Loucy (cell line): ENCODE data around the gene MGMT.

Source experiments
- H2AFZ ChIP-seq: fragments of 200-600 bp; sonication (generic); 2 replicates; pipeline ENCODE4 v1.6.0; 2016; ENCODE audit warnings: antibody characterized with exemption, mild to moderate bottlenecking, low read length, moderate library complexity
- H3F3A ChIP-seq: fragments of 200-600 bp; 2 replicates; pipeline ENCODE4 v1.6.0; 2016; ENCODE audit warnings: antibody characterized with exemption, low read depth, mild to moderate bottlenecking
- H3K27me3 ChIP-seq: fragments of 200-600 bp; sonication (generic); 2 replicates; pipeline ENCODE4 v1.6.1; 2014; ENCODE audit warnings: low read length, mild to moderate bottlenecking; ENCODE audit not compliant: insufficient read depth, poor library complexity, severe bottlenecking
- H3K36me3 ChIP-seq: fragments of 200-600 bp; sonication (generic); 2 replicates; pipeline ENCODE4 v1.6.1; 2016; ENCODE audit warnings: low read length; ENCODE audit not compliant: insufficient read depth
- H3K4me1 ChIP-seq: fragments of 200-600 bp; sonication (generic); 2 replicates; pipeline ENCODE4 v1.5.1; 2014; ENCODE audit warnings: low read length, mild to moderate bottlenecking; ENCODE audit not compliant: insufficient read depth, poor library complexity, severe bottlenecking
- H3K4me2 ChIP-seq: fragments of 200-600 bp; sonication (generic); 2 replicates; pipeline ENCODE4 v1.6.0; 2014; ENCODE audit warnings: antibody characterized with exemption, low read length, low read depth, mild to moderate bottlenecking; ENCODE audit not compliant: poor library complexity, severe bottlenecking
- H3K4me3 ChIP-seq: fragments of 200-600 bp; sonication (generic); 2 replicates; pipeline ENCODE4 v1.5.1; 2014; ENCODE audit warnings: low read length, mild to moderate bottlenecking, mixed read lengths; ENCODE audit not compliant: poor library complexity, severe bottlenecking
- H3K79me2 ChIP-seq: fragments of 200-600 bp; sonication (generic); 2 replicates; pipeline ENCODE4 v1.6.1; 2014; ENCODE audit warnings: low read length; ENCODE audit not compliant: insufficient read depth
- H3K9ac ChIP-seq: fragments of 200-600 bp; sonication (generic); 2 replicates; pipeline ENCODE4 v1.6.0; 2014; ENCODE audit warnings: mild to moderate bottlenecking, low read depth, low read length, moderate library complexity; ENCODE audit not compliant: poor library complexity, severe bottlenecking
- H3K9me2 ChIP-seq: fragments of 200-600 bp; sonication (generic); replicated peaks from 2 replicates; pipeline ENCODE4 v1.6.1; 2016; ENCODE audit warnings: low read depth, low read length, mixed read lengths
- H3K9me3 ChIP-seq: fragments of 200-600 bp; sonication (generic); 2 replicates; pipeline ENCODE4 v1.6.1; 2014; ENCODE audit warnings: mild to moderate bottlenecking, antibody characterized with exemption, low read length, low read depth; ENCODE audit not compliant: insufficient read depth
- H4K20me1 ChIP-seq: fragments of 200-600 bp; sonication (generic); 2 replicates; pipeline ENCODE4 v1.6.0; 2014; ENCODE audit warnings: antibody characterized with exemption, low read length, mild to moderate bottlenecking; ENCODE audit not compliant: insufficient read depth, poor library complexity, severe bottlenecking
- EZH2phosphoT487 ChIP-seq: fragments of 200-600 bp; IDR thresholded peaks from 2 replicates; pipeline ENCODE4 v1.6.1; 2018; ENCODE audit warnings: antibody characterized with exemption, mild to moderate bottlenecking, moderate library complexity, borderline replicate concordance
- TF ChIP-seq, protein P1 (sequence below): fragments of 200-600 bp; sonication (generic); conservative IDR thresholded peaks from 2 replicates; pipeline ENCODE4 v1.5.1; 2014; ENCODE audit warnings: mild to moderate bottlenecking, antibody characterized with exemption, low read length

The MGMT gene

DNA sequence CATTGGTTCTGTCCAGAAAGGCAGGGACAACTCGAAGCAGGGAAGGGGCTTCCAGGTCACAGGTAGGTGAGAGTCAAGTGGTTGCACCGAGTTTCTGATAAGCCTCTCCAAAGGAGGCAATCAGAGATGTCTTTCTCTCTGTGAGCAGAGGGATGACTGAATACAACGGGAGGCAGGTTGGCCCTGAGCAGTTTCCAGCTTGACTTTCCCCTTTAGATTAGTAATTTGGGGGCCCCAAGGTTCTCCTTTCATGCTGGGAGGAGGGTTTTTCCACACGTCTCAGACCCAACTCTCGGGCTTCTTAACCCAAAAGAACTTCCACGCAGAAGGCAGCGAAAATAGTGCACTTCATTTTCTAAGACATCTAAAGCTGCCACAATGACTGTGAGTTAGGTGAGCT is 189.6 kb downstream of the MGMT start:
- Histone ChIP-seq H3F3A (no peaks in the 10 kb centered on the region), H3K9me3 (no peaks in the 10 kb centered on the region), H3K9ac (no peak overlapping the region), H4K20me1 (no peaks in the 10 kb centered on the region), H2AFZ (no peak overlapping the region), H3K9me2 (no peaks in the 10 kb centered on the region), H3K27me3 (no peaks in the 10 kb centered on the region), H3K79me2 (no peaks in the 10 kb centered on the region), H3K4me3 (no peak overlapping the region), H3K4me2 (no peak overlapping the region), H3K36me3 (no peaks in the 10 kb centered on the region), H3K4me1 (peaks cover 6% of the 10 kb centered on the region)
- TF ChIP-seq, protein P1, sequence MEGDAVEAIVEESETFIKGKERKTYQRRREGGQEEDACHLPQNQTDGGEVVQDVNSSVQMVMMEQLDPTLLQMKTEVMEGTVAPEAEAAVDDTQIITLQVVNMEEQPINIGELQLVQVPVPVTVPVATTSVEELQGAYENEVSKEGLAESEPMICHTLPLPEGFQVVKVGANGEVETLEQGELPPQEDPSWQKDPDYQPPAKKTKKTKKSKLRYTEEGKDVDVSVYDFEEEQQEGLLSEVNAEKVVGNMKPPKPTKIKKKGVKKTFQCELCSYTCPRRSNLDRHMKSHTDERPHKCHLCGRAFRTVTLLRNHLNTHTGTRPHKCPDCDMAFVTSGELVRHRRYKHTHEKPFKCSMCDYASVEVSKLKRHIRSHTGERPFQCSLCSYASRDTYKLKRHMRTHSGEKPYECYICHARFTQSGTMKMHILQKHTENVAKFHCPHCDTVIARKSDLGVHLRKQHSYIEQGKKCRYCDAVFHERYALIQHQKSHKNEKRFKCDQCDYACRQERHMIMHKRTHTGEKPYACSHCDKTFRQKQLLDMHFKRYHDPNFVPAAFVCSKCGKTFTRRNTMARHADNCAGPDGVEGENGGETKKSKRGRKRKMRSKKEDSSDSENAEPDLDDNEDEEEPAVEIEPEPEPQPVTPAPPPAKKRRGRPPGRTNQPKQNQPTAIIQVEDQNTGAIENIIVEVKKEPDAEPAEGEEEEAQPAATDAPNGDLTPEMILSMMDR, result no peak
- TF ChIP-seq EZH2phosphoT487, result no peak

GRCh38 chr10:129657297-129658017 is 190.4 kb downstream of the MGMT start:
- H2AFZ ChIP-seq, result no peak overlapping the region
- no peak overlapping the region for H3K9ac ChIP-seq
- TF ChIP-seq EZH2phosphoT487, result no peak
- TF ChIP-seq, protein P1, result no peak
- no peaks in the 10 kb centered on the region for H4K20me1 ChIP-seq
- no peak overlapping the region for H3K4me2 ChIP-seq
- H3K4me3 ChIP-seq, result no peak overlapping the region
- peaks cover 6% of the 10 kb centered on the region for H3K4me1 ChIP-seq
- no peaks in the 10 kb centered on the region for H3K36me3 ChIP-seq
- no peaks in the 10 kb centered on the region for H3F3A ChIP-seq
- no peaks in the 10 kb centered on the region for H3K27me3 ChIP-seq
- H3K9me2 ChIP-seq, result no peaks in the 10 kb centered on the region
- H3K9me3 ChIP-seq, result no peaks in the 10 kb centered on the region
- H3K79me2 ChIP-seq, result no peaks in the 10 kb centered on the region

- no peak for TF ChIP-seq EZH2phosphoT487
- TF ChIP-seq, protein P1, result peak; percentile 80
- Histone ChIP-seq H3K4me3 (no peak overlapping the region), H3K36me3 (no peaks in the 10 kb centered on the region), H3K9ac (no peak overlapping the region), H3K27me3 (no peaks in the 10 kb centered on the region), H3K4me1 (peaks cover 6% of the 10 kb centered on the region), H3K9me2 (no peaks in the 10 kb centered on the region), H3K79me2 (no peaks in the 10 kb centered on the region), H3F3A (no peaks in the 10 kb centered on the region), H3K4me2 (no peak overlapping the region), H4K20me1 (no peaks in the 10 kb centered on the region), H2AFZ (no peak overlapping the region), H3K9me3 (no peaks in the 10 kb centered on the region)
These were observed 191.5 kb downstream of the MGMT start for GRCh38 chr10:129658376-129659072.
